HepG2 (cell line): Measurements from ENCODE around the gene ZNF556. TPM values are rescaled to one million over a fixed set of nuclear protein-coding genes. Genes with fewer than 3 reads are reported as not detected.

Source experiments
- CREB1 ChIP-seq, 2 experiments: fragments of 450-650 bp in 1 of 2; IDR thresholded peaks; 2 replicates each; pipeline ENCODE4 v1.6.1; 2016 to 2017; ENCODE audit warnings: control low read depth in 1 of 2, mild to moderate bottlenecking in 1 of 2, missing compliant biosample characterization in 1 of 2, missing genetic modification characterization in 1 of 2
- EZH2 ChIP-seq: conservative IDR thresholded peaks from 2 replicates; pipeline ENCODE4 v1.6.1; 2012; ENCODE audit warnings: mild to moderate bottlenecking, low read depth, low read length, moderate library complexity
- GPBP1L1 ChIP-seq: sonication (generic); formaldehyde crosslinking; IDR thresholded peaks from 2 replicates; pipeline ENCODE4 v1.5.0; 2020; ENCODE audit warnings: mild to moderate bottlenecking, missing genetic modification reagents
- HMG20B ChIP-seq: conservative IDR thresholded peaks from 2 replicates; pipeline ENCODE4 v1.6.1; 2016; ENCODE audit warnings: missing genetic modification reagents, missing compliant biosample characterization
- NCOA1 ChIP-seq: sonication (generic); formaldehyde crosslinking; IDR thresholded peaks from 2 replicates; pipeline ENCODE4 v1.9.0; 2021; ENCODE audit warnings: missing genetic modification reagents
- PAXIP1 ChIP-seq: sonication (generic); formaldehyde crosslinking; conservative IDR thresholded peaks from 2 replicates; pipeline ENCODE4 v1.4.0; 2020; ENCODE audit warnings: mild to moderate bottlenecking, missing genetic modification reagents, moderate library complexity
- PHF5A ChIP-seq: IDR thresholded peaks from one replicate; pipeline ENCODE4 v1.6.1; 2018; ENCODE audit warnings: low read depth, missing genetic modification reagents; ENCODE audit not compliant: unreplicated experiment
- REL ChIP-seq: sonication (generic); formaldehyde crosslinking; conservative IDR thresholded peaks from 2 replicates; pipeline ENCODE4 v1.8.0; 2022; ENCODE audit warnings: mild to moderate bottlenecking, missing genetic modification reagents, moderate library complexity
- SOX13 ChIP-seq, 3 experiments: fragments of 450-650 bp in 1 of 3; sonication (generic) in 1 of 3; formaldehyde crosslinking in 1 of 3; IDR thresholded peaks in 2 of 3; conservative IDR thresholded peaks in 1 of 3; 2 replicates each; pipeline versions ENCODE4 v1.5.0 to v1.6.1; 2016 to 2020; ENCODE audit warnings: antibody characterized with exemption in 1 of 3, mild to moderate bottlenecking in 1 of 3, missing compliant biosample characterization in 1 of 3, missing genetic modification reagents in 1 of 3, moderate library complexity in 1 of 3
- SP140L ChIP-seq: sonication (generic); formaldehyde crosslinking; IDR thresholded peaks from 2 replicates; pipeline ENCODE4 v1.4.0; 2020; ENCODE audit warnings: missing genetic modification reagents, borderline replicate concordance
- TARDBP ChIP-seq: sonication (generic); formaldehyde crosslinking; IDR thresholded peaks from 2 replicates; pipeline ENCODE4 v1.8.0; 2022; ENCODE audit warnings: mild to moderate bottlenecking, missing genetic modification reagents
- TCF7L2 ChIP-seq: IDR thresholded peaks from 2 replicates; pipeline ENCODE4 v1.6.1; 2011; ENCODE audit warnings: mild to moderate bottlenecking, low read depth, low read length, moderate library complexity
- ZBTB38 ChIP-seq: sonication (generic); formaldehyde crosslinking; IDR thresholded peaks from 2 replicates; pipeline ENCODE4 v1.5.1; 2020; ENCODE audit warnings: mild to moderate bottlenecking, missing genetic modification reagents
- ZNF275 ChIP-seq: sonication (generic); formaldehyde crosslinking; IDR thresholded peaks from 2 replicates; pipeline ENCODE4 v1.8.0; 2022; ENCODE audit warnings: missing genetic modification reagents, mild to moderate bottlenecking, inconsistent platforms, borderline replicate concordance
- ZNF292 ChIP-seq: sonication (generic); formaldehyde crosslinking; IDR thresholded peaks from 2 replicates; pipeline ENCODE4 v1.8.1; 2022; ENCODE audit warnings: mild to moderate bottlenecking, low read depth, missing genetic modification reagents, borderline replicate concordance
- ZNF3 ChIP-seq: IDR thresholded peaks from 2 replicates; pipeline ENCODE4 v1.7.0; 2017; ENCODE audit warnings: inconsistent platforms
- ZNF570 ChIP-seq: sonication (generic); formaldehyde crosslinking; IDR thresholded peaks from 2 replicates; pipeline ENCODE4 v1.4.0; 2020; ENCODE audit warnings: mild to moderate bottlenecking, missing genetic modification reagents, borderline replicate concordance
- ZNF629 ChIP-seq: sonication (generic); formaldehyde crosslinking; conservative IDR thresholded peaks from 2 replicates; pipeline ENCODE4 v1.5.0; 2020; ENCODE audit warnings: missing genetic modification reagents
- ZNF7 ChIP-seq: IDR thresholded peaks from 2 replicates; pipeline ENCODE4 v1.6.1; 2016; ENCODE audit warnings: missing biosample characterization, missing genetic modification reagents
- ZUFSP ChIP-seq: sonication (generic); formaldehyde crosslinking; IDR thresholded peaks from 2 replicates; pipeline ENCODE4 v1.9.0; 2021; ENCODE audit warnings: missing genetic modification reagents, mild to moderate bottlenecking, borderline replicate concordance
- polyA plus RNA-seq, 8 experiments: library from polyadenylated mRNA; depleted of rRNA in 3 of 8; stranded (reverse) in 7 of 8; unstranded in 1 of 8; fragments of >200 nt; fragmentation: Illumina TruSeq in 4 of 8; extraction: Trizol in 4 of 8; gene quantifications; 2 replicates each; pipeline versions ENCODE4 v1.2.1 to v1.2.3, GENCODE V29; 2011 to 2016; ENCODE audit warnings: low read depth in 4 of 8, missing spikeins in 1 of 8, mixed read lengths in 1 of 8; ENCODE audit not compliant: insufficient read depth in 1 of 8
- total RNA-seq, 5 experiments: library from RNA; depleted of rRNA; stranded (reverse); fragments of >200 nt; fragmentation: Illumina TruSeq; extraction: Trizol; gene quantifications; 2 replicates each; pipeline ENCODE4 v1.2.3, GENCODE V29; 2016; ENCODE audit warnings: low read depth in 1 of 5

Gene ZNF556
- total and polyA plus RNA-seq, 2 of the 13 experiments (the other 11 are each of a cell fraction or from before 2014, with no cell fraction given), result 4.2 to 28.6 TPM

GRCh38 chr19:2900296-2901252, 33.4 kb downstream of the ZNF556 start, which contains the start of gene ZNF57 (continued):
- TF ChIP-seq SOX13 (IDR thresholded peaks at IDR 0.05) (no peak), SOX13 (CRISPR knock-in tag; conservative IDR thresholded peaks at IDR 0.05 in 1 of 2, IDR thresholded peaks at IDR 0.05 in 1 of 2) (0 out of 4 replicates have a peak, but pooled peaks have one; percentile 7 to 44), ZNF629 (CRISPR knock-in tag) (no peak; the same call in 1 of the 2 replicates), TCF7L2 (no peak), ZNF3 (CRISPR knock-in tag) (no peak), ZNF292 (CRISPR knock-in tag) (no peak), ZNF7 (no peak), ZBTB38 (CRISPR knock-in tag) (peak; percentile 63; the same call in 1 of the 2 replicates), ZNF570 (CRISPR knock-in tag) (no peak), ZUFSP (CRISPR knock-in tag) (no peak), NCOA1 (CRISPR knock-in tag) (no peak), EZH2 (no peak), CREB1 (IDR thresholded peaks at IDR 0.05) (peak; percentile 98), CREB1 (CRISPR knock-in tag; IDR thresholded peaks at IDR 0.05) (peak; percentile 86), TARDBP (peak; percentile 69; the same call in 1 of the 2 replicates), GPBP1L1 (CRISPR knock-in tag) (no peak), PHF5A (CRISPR knock-in tag) (no peak), ZNF275 (CRISPR knock-in tag) (no peak), SP140L (no peak), REL (CRISPR knock-in tag) (no peak; the same call in 1 of the 2 replicates), PAXIP1 (CRISPR knock-in tag) (no peak; the same call in 1 of the 2 replicates), HMG20B (0 out of 2 replicates have a peak, but pooled peaks have one; percentile 18)
